ENCODE data around the gene FLVCR1.
A peak's percentile ranks its signal among the peaks of the same experiment; 100 is the strongest.
"Not testable (repeated sequence)": the region's sequence is repeated elsewhere in the genome, so short reads cannot be mapped to it uniquely, and the experiment has no call there.

Gene FLVCR1

GRCh38 chr1:212903664-212904063 is 45.6 kb downstream of the FLVCR1 start:
- Histone ChIP-seq H3K27ac (ENCODE audit: low read length) (no peak overlapping the region), H3K9me3 (ENCODE audit: control insufficient read depth in 1 of 2, low read length in 2 of 2) (peaks cover 0 to 18% of the 10 kb centered on the region in 2 donors), H3K4me3 (ENCODE audit: low read depth in 1 of 2, low read length in 2 of 2) (no peak overlapping the region), H3K36me3 (ENCODE audit: control insufficient read depth in 1 of 2, insufficient read depth in 2 of 2, low read length in 2 of 2) (peaks cover 0 to 11% of the 10 kb centered on the region in 2 donors), H3K4me1 (ENCODE audit: control insufficient read depth in 1 of 2, insufficient read depth in 2 of 2, low read length in 2 of 2) (no peaks in the 10 kb centered on the region), H3K27me3 (ENCODE audit: low read depth, low read length) (no peaks in the 10 kb centered on the region)

- not testable (repeated sequence) for H3K27me3 ChIP-seq (ENCODE audit: low read depth, low read length); H3K36me3 ChIP-seq (ENCODE audit: control insufficient read depth in 1 of 2, insufficient read depth in 2 of 2, low read length in 2 of 2); H3K27ac ChIP-seq (ENCODE audit: low read length); H3K4me1 ChIP-seq (ENCODE audit: control insufficient read depth in 1 of 2, insufficient read depth in 2 of 2, low read length in 2 of 2); H3K4me3 ChIP-seq (ENCODE audit: low read depth in 1 of 2, low read length in 2 of 2); H3K9me3 ChIP-seq (ENCODE audit: control insufficient read depth in 1 of 2, low read length in 2 of 2)
Observed at GRCh38 chr1:212908071-212908470, 50.0 kb downstream of the FLVCR1 start.

- Histone ChIP-seq H3K36me3 (ENCODE audit: control insufficient read depth in 1 of 2, insufficient read depth in 2 of 2, low read length in 2 of 2) (no peaks in the 10 kb centered on the region), H3K9me3 (ENCODE audit: control insufficient read depth in 1 of 2, low read length in 2 of 2) (no peaks in the 10 kb centered on the region), H3K4me1 (ENCODE audit: control insufficient read depth in 1 of 2, insufficient read depth in 2 of 2, low read length in 2 of 2) (no peaks in the 10 kb centered on the region), H3K4me3 (ENCODE audit: low read depth in 1 of 2, low read length in 2 of 2) (no peak overlapping the region), H3K27ac (ENCODE audit: low read length) (no peak overlapping the region), H3K27me3 (ENCODE audit: low read depth, low read length) (no peaks in the 10 kb centered on the region)
Observed at GRCh38 chr1:212908971-212909370, 50.9 kb downstream of the FLVCR1 start.

DNA sequence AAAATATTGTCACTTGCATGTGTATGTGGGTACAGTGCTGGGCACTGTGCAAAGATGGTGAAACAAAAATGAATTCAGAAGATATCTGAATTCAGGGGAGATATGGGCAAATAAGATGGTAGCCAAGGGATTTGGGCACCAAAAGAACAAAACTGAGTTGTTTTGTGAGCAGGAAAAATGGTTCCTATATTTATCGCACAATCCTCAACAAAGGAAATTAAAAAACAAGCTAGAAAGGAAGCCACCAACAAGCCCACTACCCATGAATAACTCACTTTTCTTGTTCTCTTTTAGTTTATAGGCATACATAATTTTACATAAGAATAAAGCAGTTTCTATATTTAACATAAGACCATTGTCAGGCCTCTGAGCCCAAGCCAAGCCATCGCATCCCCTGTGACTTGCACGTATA is 51.6 kb downstream of the FLVCR1 start:
- Histone ChIP-seq H3K27me3 (ENCODE audit: low read depth, low read length) (no peaks in the 10 kb centered on the region), H3K4me3 (ENCODE audit: low read depth in 1 of 2, low read length in 2 of 2) (no peak overlapping the region)

DNA sequence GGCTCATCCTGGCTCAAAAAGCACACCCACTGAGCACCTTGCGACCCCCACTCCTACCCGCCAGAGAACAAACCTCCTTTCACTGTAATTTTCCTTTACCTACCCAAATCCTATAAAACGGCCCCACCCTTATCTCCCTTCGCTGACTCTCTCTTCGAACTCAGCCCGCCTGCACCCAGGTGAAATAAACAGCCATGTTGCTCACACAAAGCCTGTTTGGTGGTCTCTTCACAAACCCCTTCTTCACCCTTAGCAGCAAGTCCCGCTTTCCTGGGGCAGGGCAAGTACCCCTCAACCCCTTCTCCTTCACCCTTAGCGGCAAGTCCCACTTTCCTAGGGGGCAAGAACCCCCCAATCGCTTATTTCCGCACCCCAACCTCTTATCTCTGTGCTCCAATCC is 52.1 kb downstream of the FLVCR1 start:
- H3K27me3 ChIP-seq (ENCODE audit: low read depth, low read length); H3K4me3 ChIP-seq (ENCODE audit: low read depth in 1 of 2, low read length in 2 of 2); H3K9me3 ChIP-seq (ENCODE audit: control insufficient read depth in 1 of 2, low read length in 2 of 2); H3K27ac ChIP-seq (ENCODE audit: low read length); H3K36me3 ChIP-seq (ENCODE audit: control insufficient read depth in 1 of 2, insufficient read depth in 2 of 2, low read length in 2 of 2); H3K4me1 ChIP-seq (ENCODE audit: control insufficient read depth in 1 of 2, insufficient read depth in 2 of 2, low read length in 2 of 2): not testable (repeated sequence)

More for the DNA sequence above, 51.6 kb downstream of the FLVCR1 start:
- H3K27ac ChIP-seq (ENCODE audit: low read length): no peak overlapping the region
- H3K36me3 ChIP-seq (ENCODE audit: control insufficient read depth in 1 of 2, insufficient read depth in 2 of 2, low read length in 2 of 2): no peaks in the 10 kb centered on the region
- no peaks in the 10 kb centered on the region for H3K4me1 ChIP-seq (ENCODE audit: control insufficient read depth in 1 of 2, insufficient read depth in 2 of 2, low read length in 2 of 2)
- H3K9me3 ChIP-seq (ENCODE audit: control insufficient read depth in 1 of 2, low read length in 2 of 2): no peaks in the 10 kb centered on the region

GRCh38 chr1:212913638-212914037 is 55.6 kb downstream of the FLVCR1 start:
- H3K4me3 ChIP-seq (ENCODE audit: low read depth in 1 of 2, low read length in 2 of 2); H3K36me3 ChIP-seq (ENCODE audit: control insufficient read depth in 1 of 2, insufficient read depth in 2 of 2, low read length in 2 of 2); H3K9me3 ChIP-seq (ENCODE audit: control insufficient read depth in 1 of 2, low read length in 2 of 2); H3K27ac ChIP-seq (ENCODE audit: low read length); H3K27me3 ChIP-seq (ENCODE audit: low read depth, low read length): not testable (repeated sequence)
- peaks cover 0 to 13% of the 10 kb centered on the region in 2 donors for H3K4me1 ChIP-seq (ENCODE audit: control insufficient read depth in 1 of 2, insufficient read depth in 2 of 2, low read length in 2 of 2)

GRCh38 chr1:212914110-212914509 is 56.0 kb downstream of the FLVCR1 start:
- peaks cover 0 to 13% of the 10 kb centered on the region in 2 donors for H3K4me1 ChIP-seq (ENCODE audit: control insufficient read depth in 1 of 2, insufficient read depth in 2 of 2, low read length in 2 of 2)
- not testable (repeated sequence) for H3K27ac ChIP-seq (ENCODE audit: low read length); H3K36me3 ChIP-seq (ENCODE audit: control insufficient read depth in 1 of 2, insufficient read depth in 2 of 2, low read length in 2 of 2); H3K4me3 ChIP-seq (ENCODE audit: low read depth in 1 of 2, low read length in 2 of 2); H3K9me3 ChIP-seq (ENCODE audit: control insufficient read depth in 1 of 2, low read length in 2 of 2); H3K27me3 ChIP-seq (ENCODE audit: low read depth, low read length)

DNA sequence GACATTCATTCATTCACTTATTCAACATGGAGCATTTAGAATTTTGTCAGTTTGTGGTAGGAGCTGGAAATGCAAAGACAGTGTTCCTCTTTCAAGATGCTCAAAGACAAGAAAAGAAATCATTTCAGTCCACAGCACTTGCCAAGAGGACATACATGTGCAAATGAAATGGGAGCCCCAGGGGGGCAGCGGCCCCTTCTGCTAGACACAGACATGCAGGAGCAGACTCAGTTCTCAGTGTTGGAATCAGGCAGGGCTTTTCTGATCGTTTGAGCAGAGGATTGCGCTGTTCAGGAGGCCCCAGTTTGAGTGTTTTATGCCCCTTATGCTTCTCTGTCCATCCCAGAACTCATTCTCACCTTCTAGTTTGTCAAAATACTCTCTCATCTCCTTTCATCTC is 56.7 kb downstream of the FLVCR1 start:
- no peak overlapping the region for H3K4me3 ChIP-seq (ENCODE audit: low read depth in 1 of 2, low read length in 2 of 2)
- no peaks in the 10 kb centered on the region for H3K36me3 ChIP-seq (ENCODE audit: control insufficient read depth in 1 of 2, insufficient read depth in 2 of 2, low read length in 2 of 2)
- no peak overlapping the region for H3K27ac ChIP-seq (ENCODE audit: low read length)
- H3K9me3 ChIP-seq (ENCODE audit: control insufficient read depth in 1 of 2, low read length in 2 of 2): no peaks in the 10 kb centered on the region
- H3K27me3 ChIP-seq (ENCODE audit: low read depth, low read length): no peaks in the 10 kb centered on the region
- H3K4me1 ChIP-seq (ENCODE audit: control insufficient read depth in 1 of 2, insufficient read depth in 2 of 2, low read length in 2 of 2): peaks cover 0 to 13% of the 10 kb centered on the region in 2 donors

DNA sequence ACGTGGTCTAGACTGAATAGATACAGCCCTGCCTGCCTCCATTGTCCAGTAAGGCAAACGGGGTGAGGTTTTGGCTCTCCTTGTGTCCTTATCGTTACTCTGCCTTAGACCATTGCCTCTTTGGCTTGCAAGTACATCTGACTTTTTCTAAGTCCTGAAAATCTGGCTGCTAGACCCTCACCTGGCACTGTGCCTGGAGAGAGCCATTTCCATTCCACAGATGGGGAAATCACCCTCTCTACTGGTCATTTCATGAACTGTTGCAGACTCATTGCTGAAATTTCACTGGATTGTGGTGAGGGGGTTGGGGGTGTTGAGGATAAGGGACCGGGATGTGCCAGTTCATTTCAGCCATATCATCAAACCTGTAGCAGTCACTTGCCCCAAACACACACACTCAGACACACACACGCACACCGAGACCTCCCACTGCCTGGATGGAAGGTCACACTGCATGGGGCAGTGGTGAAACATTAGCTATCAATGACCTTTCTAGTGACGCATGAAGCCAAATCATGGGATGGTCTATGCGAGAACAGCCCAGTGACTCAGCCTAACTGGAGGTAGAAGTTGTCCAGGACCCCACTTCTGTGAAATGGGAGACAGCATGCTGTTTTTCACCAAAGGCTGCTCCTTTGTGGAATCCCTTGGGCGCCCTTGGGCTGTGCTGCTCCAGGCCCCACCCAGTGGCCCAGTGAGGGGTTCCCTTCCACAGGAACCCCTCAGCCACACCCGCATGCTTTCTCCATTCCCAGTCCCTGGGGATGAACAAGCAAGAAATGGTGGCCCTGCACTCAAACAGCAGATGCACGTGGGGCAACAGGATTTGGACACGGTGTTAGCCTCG is 57.4 kb downstream of the FLVCR1 start:
- no peaks in the 10 kb centered on the region for H3K36me3 ChIP-seq (ENCODE audit: control insufficient read depth in 1 of 2, insufficient read depth in 2 of 2, low read length in 2 of 2)

GRCh38 chr1:212916481-212917133 is 58.5 kb downstream of the FLVCR1 start:
- H3K9me3 ChIP-seq (ENCODE audit: control insufficient read depth in 1 of 2, low read length in 2 of 2): no peaks in the 10 kb centered on the region
- H3K4me1 ChIP-seq (ENCODE audit: control insufficient read depth in 1 of 2, insufficient read depth in 2 of 2, low read length in 2 of 2): peaks cover 0 to 13% of the 10 kb centered on the region in 2 donors
- H3K36me3 ChIP-seq (ENCODE audit: control insufficient read depth in 1 of 2, insufficient read depth in 2 of 2, low read length in 2 of 2): no peaks in the 10 kb centered on the region
- H3K4me3 ChIP-seq (ENCODE audit: low read depth in 1 of 2, low read length in 2 of 2): peak overlapping the region in 1 of 2 donors; percentile 0
- H3K27me3 ChIP-seq (ENCODE audit: low read depth, low read length): no peaks in the 10 kb centered on the region
- no peak overlapping the region for H3K27ac ChIP-seq (ENCODE audit: low read length)

More for the DNA sequence above, 57.4 kb downstream of the FLVCR1 start:
- Histone ChIP-seq H3K9me3 (ENCODE audit: control insufficient read depth in 1 of 2, low read length in 2 of 2) (no peaks in the 10 kb centered on the region), H3K27ac (ENCODE audit: low read length) (no peak overlapping the region), H3K27me3 (ENCODE audit: low read depth, low read length) (no peaks in the 10 kb centered on the region), H3K4me1 (ENCODE audit: control insufficient read depth in 1 of 2, insufficient read depth in 2 of 2, low read length in 2 of 2) (peaks cover 0 to 13% of the 10 kb centered on the region in 2 donors), H3K4me3 (ENCODE audit: low read depth in 1 of 2, low read length in 2 of 2) (no peak overlapping the region)

GRCh38 chr1:212917134-212917485 is 59.0 kb downstream of the FLVCR1 start:
- Histone ChIP-seq H3K9me3 (ENCODE audit: control insufficient read depth in 1 of 2, low read length in 2 of 2) (no peaks in the 10 kb centered on the region), H3K27ac (ENCODE audit: low read length) (no peak overlapping the region), H3K27me3 (ENCODE audit: low read depth, low read length) (no peaks in the 10 kb centered on the region), H3K4me3 (ENCODE audit: low read depth in 1 of 2, low read length in 2 of 2) (peak overlapping the region in 1 of 2 donors; percentile 0), H3K36me3 (ENCODE audit: control insufficient read depth in 1 of 2, insufficient read depth in 2 of 2, low read length in 2 of 2) (no peaks in the 10 kb centered on the region), H3K4me1 (ENCODE audit: control insufficient read depth in 1 of 2, insufficient read depth in 2 of 2, low read length in 2 of 2) (peaks cover 0 to 13% of the 10 kb centered on the region in 2 donors)

Measured in muscle layer of duodenum (tissue), 2 donors.